Stimulated activated naive CD8-positive, alpha-beta T cell treated with anti-CD3 and anti-CD28 coated beads, Interleukin-15, Interleukin-2, amounts not matched to agents 100 ng/mL and 50 ng/mL, for 24 hours (primary cell): Measurements from ENCODE around the gene KCNG2.

Experiments used
- H3K27ac Mint-ChIP-seq: one replicate; pipeline ENCODE4 v1.8.0; 2021; ENCODE audit warnings: mild to moderate bottlenecking, mixed read lengths
- H3K27me3 Mint-ChIP-seq: one replicate; pipeline ENCODE4 v1.8.0; 2021; ENCODE audit warnings: mixed read lengths
- H3K36me3 Mint-ChIP-seq: one replicate; pipeline ENCODE4 v1.8.0; 2021; ENCODE audit warnings: low read depth, mixed read lengths
- H3K4me1 Mint-ChIP-seq: one replicate; pipeline ENCODE4 v1.8.0; 2021; ENCODE audit warnings: low read depth, mixed read lengths
- H3K4me3 Mint-ChIP-seq: one replicate; pipeline ENCODE4 v1.8.0; 2021; ENCODE audit warnings: mild to moderate bottlenecking, mixed read lengths
- H3K9me3 Mint-ChIP-seq: one replicate; pipeline ENCODE4 v1.8.0; 2021; ENCODE audit warnings: mixed read lengths

The KCNG2 gene

GRCh38 chr18:79760881-79761280, 36.9 kb upstream of the KCNG2 start:
- Mint-ChIP-seq H3K27ac (no peak overlapping the region), H3K36me3 (peaks cover 36% of the 10 kb centered on the region), H3K9me3 (peaks cover 11% of the 10 kb centered on the region), H3K27me3 (no peaks in the 10 kb centered on the region), H3K4me3 (no peak overlapping the region), H3K4me1 (no peaks in the 10 kb centered on the region)

DNA sequence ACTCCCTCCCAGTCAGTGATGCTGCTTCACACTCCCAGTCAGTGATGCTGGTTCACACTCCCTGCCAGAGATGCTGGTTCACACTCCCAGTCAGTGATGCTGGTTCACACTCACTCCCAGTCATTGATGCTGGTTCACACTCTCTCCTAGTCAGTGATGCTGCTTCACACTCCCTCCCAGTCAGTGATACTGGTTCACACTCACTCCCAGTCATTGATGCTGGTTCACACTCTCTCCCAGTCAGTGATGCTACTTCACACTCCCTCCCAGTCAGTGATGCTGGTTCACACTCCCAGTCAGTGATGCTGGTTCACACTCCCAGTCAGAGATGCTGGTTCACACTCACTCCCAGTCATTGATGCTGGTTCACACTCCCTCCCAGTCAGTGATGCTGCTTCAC, 34.3 kb upstream of the KCNG2 start:
- peaks cover 11% of the 10 kb centered on the region for H3K36me3 Mint-ChIP-seq
- no peak overlapping the region for H3K4me3 Mint-ChIP-seq
- no peak overlapping the region for H3K27ac Mint-ChIP-seq
- H3K4me1 Mint-ChIP-seq, result no peaks in the 10 kb centered on the region
- peaks cover 13% of the 10 kb centered on the region for H3K27me3 Mint-ChIP-seq
- H3K9me3 Mint-ChIP-seq, result peaks cover 17% of the 10 kb centered on the region

DNA sequence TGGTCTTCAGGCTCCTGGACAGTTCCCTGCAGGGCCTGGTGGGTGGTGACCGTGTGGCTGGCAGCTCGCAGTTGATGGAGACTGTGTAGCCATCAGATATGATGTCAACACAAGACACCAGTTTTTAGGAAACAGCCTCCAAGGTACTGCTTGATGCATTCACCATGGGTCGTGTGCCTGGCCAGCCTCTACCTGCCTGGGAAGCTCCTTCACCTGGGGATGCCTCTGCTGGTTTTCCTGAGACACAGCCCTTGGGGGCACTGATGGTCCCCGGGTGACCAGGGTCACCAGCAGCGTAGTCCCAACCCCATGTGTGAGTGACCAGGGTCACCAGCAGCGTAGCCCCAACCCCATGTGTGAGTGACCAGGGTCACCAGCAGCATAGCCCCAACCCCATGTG, 33.6 kb upstream of the KCNG2 start:
- no peak overlapping the region for H3K4me3 Mint-ChIP-seq
- H3K27me3 Mint-ChIP-seq, result peaks cover 15% of the 10 kb centered on the region
- H3K9me3 Mint-ChIP-seq, result peaks cover 17% of the 10 kb centered on the region
- no peak overlapping the region for H3K27ac Mint-ChIP-seq
- no peaks in the 10 kb centered on the region for H3K4me1 Mint-ChIP-seq
- peaks cover 7% of the 10 kb centered on the region for H3K36me3 Mint-ChIP-seq

DNA sequence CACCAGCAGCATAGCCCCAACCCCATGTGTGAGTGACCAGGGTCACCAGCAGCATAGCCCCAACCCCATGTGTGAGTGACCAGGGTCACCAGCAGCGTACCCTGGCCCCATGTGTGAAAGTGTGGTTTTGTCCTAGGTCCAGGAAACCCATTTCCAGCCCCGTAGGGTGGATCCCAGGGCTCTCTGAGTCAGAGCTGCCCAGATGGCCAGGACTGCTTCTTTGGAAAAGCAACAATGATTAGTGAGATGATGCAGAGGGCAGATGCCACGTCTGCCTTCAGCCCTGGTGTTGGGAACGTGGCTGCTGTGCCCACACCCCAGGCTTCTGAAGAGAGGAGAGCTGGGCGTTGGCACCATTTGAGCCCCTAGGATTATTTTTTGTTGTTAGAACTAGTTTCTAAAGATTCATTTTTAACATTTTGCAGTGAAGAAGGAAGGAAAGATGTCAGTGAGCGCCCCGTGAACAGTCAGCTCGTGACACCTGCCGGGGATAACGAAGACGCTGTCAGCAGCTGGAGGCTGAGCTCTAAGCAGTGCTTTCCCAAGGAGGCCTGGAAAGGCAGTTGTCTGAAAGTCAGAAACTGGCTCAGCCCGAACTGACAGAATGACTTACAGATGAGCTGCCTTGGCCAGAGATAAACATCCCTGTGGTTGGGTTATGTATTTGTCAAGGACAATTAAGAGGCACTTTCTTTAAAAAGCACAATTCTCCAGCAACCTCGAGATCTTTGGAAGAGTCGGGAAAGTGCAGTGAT, 32.1 kb upstream of the KCNG2 start:
- H3K27me3 Mint-ChIP-seq, result peaks cover 15% of the 10 kb centered on the region
- H3K36me3 Mint-ChIP-seq, result no peaks in the 10 kb centered on the region
- no peak overlapping the region for H3K4me3 Mint-ChIP-seq
- H3K27ac Mint-ChIP-seq, result no peak overlapping the region
- peaks cover 16% of the 10 kb centered on the region for H3K9me3 Mint-ChIP-seq
- H3K4me1 Mint-ChIP-seq, result no peaks in the 10 kb centered on the region

DNA sequence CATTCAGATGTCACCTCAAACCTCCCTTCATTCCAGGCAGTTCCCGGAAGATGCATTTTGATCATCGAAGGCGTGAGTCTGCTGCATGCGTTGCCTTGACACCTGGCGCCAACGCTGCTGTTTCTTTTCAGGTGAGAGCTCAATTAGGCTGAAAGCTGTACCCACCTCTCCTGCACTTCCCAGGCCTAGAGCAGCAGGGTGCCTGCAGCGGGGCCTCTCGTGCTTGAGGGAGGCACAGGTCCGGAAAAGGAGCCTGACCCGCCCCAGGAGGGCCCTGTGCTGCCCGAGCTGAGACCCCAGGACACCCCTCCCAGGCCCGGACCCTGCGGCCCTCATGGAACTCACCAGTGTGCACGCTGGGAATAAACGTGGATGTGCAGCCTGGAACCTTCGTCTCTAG, 31.4 kb upstream of the KCNG2 start:
- Mint-ChIP-seq H3K27ac (no peak overlapping the region), H3K4me3 (no peak overlapping the region), H3K9me3 (peaks cover 12% of the 10 kb centered on the region), H3K36me3 (no peaks in the 10 kb centered on the region), H3K4me1 (no peaks in the 10 kb centered on the region), H3K27me3 (peaks cover 15% of the 10 kb centered on the region)

- Mint-ChIP-seq H3K4me1 (no peaks in the 10 kb centered on the region), H3K9me3 (peaks cover 12% of the 10 kb centered on the region), H3K27ac (no peak overlapping the region), H3K27me3 (peaks cover 19% of the 10 kb centered on the region), H3K36me3 (no peaks in the 10 kb centered on the region), H3K4me3 (no peak overlapping the region)
Observed at GRCh38 chr18:79768745-79769144, 29.0 kb upstream of the KCNG2 start.

DNA sequence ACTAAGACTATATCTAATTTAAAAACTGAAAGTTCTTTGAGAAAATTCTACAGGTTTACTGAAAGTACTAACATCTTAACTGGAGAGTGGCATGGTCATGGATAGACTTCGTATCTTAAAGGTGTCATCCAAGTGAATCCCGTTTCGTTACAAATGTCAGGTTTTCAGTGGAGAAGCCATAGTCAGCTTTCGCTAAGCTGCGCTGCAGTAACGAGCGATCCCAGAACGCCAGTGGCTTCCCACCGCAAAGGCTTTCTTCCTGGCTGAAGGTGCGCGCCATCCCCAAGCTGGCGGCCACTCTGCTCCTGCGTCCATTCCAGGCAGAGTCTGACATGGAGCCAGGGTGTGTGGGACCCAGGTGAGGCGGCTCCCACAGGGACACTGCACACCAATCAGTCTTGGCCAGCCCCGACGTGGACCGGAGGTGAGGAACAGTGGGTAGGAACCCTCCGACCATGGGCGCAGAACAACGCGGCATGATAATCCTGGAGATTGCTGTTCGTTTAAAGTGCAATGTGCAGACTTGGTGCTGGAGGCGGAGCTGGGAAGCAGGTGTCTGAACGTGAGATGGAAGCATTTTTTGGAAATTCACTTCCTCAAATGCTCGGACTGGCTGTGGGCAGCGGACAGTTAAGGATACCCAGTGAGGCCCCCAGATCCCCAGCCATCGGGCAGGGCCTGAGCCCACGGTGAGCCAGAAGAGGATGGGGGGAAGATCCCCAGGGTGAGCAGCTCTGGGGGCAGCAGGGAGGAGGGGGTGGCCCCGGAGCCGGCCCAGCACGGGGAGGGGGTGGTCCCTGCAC, 27.8 kb upstream of the KCNG2 start:
- peaks cover 12% of the 10 kb centered on the region for H3K9me3 Mint-ChIP-seq
- peaks cover 19% of the 10 kb centered on the region for H3K27me3 Mint-ChIP-seq
- no peaks in the 10 kb centered on the region for H3K36me3 Mint-ChIP-seq
- no peaks in the 10 kb centered on the region for H3K4me1 Mint-ChIP-seq
- H3K4me3 Mint-ChIP-seq, result no peak overlapping the region
- no peak overlapping the region for H3K27ac Mint-ChIP-seq

- Mint-ChIP-seq H3K36me3 (no peaks in the 10 kb centered on the region), H3K4me3 (no peak overlapping the region), H3K27me3 (peaks cover 19% of the 10 kb centered on the region), H3K27ac (no peak overlapping the region), H3K4me1 (no peaks in the 10 kb centered on the region), H3K9me3 (peaks cover 12% of the 10 kb centered on the region)
Observed at GRCh38 chr18:79770501-79770815, 27.3 kb upstream of the KCNG2 start.

- Mint-ChIP-seq H3K4me3 (no peak overlapping the region), H3K27me3 (peaks cover 19% of the 10 kb centered on the region), H3K36me3 (no peaks in the 10 kb centered on the region), H3K27ac (no peak overlapping the region), H3K9me3 (peaks cover 12% of the 10 kb centered on the region), H3K4me1 (no peaks in the 10 kb centered on the region)
Observed at GRCh38 chr18:79770826-79771225, 26.9 kb upstream of the KCNG2 start.

- H3K4me1 Mint-ChIP-seq, result no peaks in the 10 kb centered on the region
- no peaks in the 10 kb centered on the region for H3K36me3 Mint-ChIP-seq
- H3K27ac Mint-ChIP-seq, result no peak overlapping the region
- H3K27me3 Mint-ChIP-seq, result peaks cover 19% of the 10 kb centered on the region
- H3K4me3 Mint-ChIP-seq, result no peak overlapping the region
- H3K9me3 Mint-ChIP-seq, result peaks cover 12% of the 10 kb centered on the region
Observed at GRCh38 chr18:79771446-79772107, 26.2 kb upstream of the KCNG2 start.

- H3K27ac Mint-ChIP-seq, result no peak overlapping the region
- H3K4me3 Mint-ChIP-seq, result no peak overlapping the region
- no peaks in the 10 kb centered on the region for H3K36me3 Mint-ChIP-seq
- H3K4me1 Mint-ChIP-seq, result no peaks in the 10 kb centered on the region
- peaks cover 10% of the 10 kb centered on the region for H3K9me3 Mint-ChIP-seq
- H3K27me3 Mint-ChIP-seq, result peaks cover 17% of the 10 kb centered on the region
Observed at GRCh38 chr18:79772108-79772864, 25.5 kb upstream of the KCNG2 start.

- Mint-ChIP-seq H3K9me3 (peaks cover 3% of the 10 kb centered on the region), H3K4me1 (no peaks in the 10 kb centered on the region), H3K4me3 (no peak overlapping the region), H3K27me3 (peaks cover 14% of the 10 kb centered on the region), H3K36me3 (no peaks in the 10 kb centered on the region), H3K27ac (no peak overlapping the region)
Observed at GRCh38 chr18:79772865-79773696, 24.7 kb upstream of the KCNG2 start.

GRCh38 chr18:79774111-79774510, 23.6 kb upstream of the KCNG2 start:
- peaks cover 9% of the 10 kb centered on the region for H3K27me3 Mint-ChIP-seq
- no peak overlapping the region for H3K27ac Mint-ChIP-seq
- H3K9me3 Mint-ChIP-seq, result no peaks in the 10 kb centered on the region
- no peaks in the 10 kb centered on the region for H3K36me3 Mint-ChIP-seq
- H3K4me3 Mint-ChIP-seq, result no peak overlapping the region
- H3K4me1 Mint-ChIP-seq, result no peaks in the 10 kb centered on the region
